Neural cell (in vitro differentiated cells): ENCODE measurements around the gene CXXC4. TPM values are rescaled to one million over a fixed set of nuclear protein-coding genes. Genes with fewer than 3 reads are reported as not detected.

Experiments used
- H2AFZ ChIP-seq: fragments of 200-600, 300-800 bp; sonication (generic), shearing (Covaris generic); 2 replicates; pipeline ENCODE4 v1.6.0; 2014; ENCODE audit warnings: low read depth, mild to moderate bottlenecking, antibody characterized with exemption, low read length, moderate library complexity
- H3F3A ChIP-seq: fragments of 200-600 bp; shearing (Covaris generic); 2 replicates; pipeline ENCODE4 v1.6.1; 2016; ENCODE audit warnings: mild to moderate bottlenecking, moderate library complexity, mixed read lengths, antibody characterized with exemption, low read length; ENCODE audit not compliant: insufficient read depth, poor library complexity, severe bottlenecking
- H3K27ac ChIP-seq: fragments of 200-600, 300-800 bp; sonication (generic), shearing (Covaris generic); 2 replicates; pipeline ENCODE4 v1.5.1; 2014; ENCODE audit warnings: mild to moderate bottlenecking, low read length, moderate library complexity
- H3K27me3 ChIP-seq: fragments of 300-800, 200-600 bp; sonication (generic), shearing (Covaris generic); 2 replicates; pipeline ENCODE4 v1.6.0; 2014; ENCODE audit warnings: mild to moderate bottlenecking, low read depth, low read length, moderate library complexity; ENCODE audit not compliant: insufficient read depth
- H3K36me3 ChIP-seq: fragments of 300-800, 200-600 bp; sonication (generic), shearing (Covaris generic); 2 replicates; pipeline ENCODE4 v1.5.1; 2014; ENCODE audit warnings: mild to moderate bottlenecking, antibody characterized with exemption, low read length, moderate library complexity; ENCODE audit not compliant: insufficient read depth
- H3K4me2 ChIP-seq: fragments of 300-800, 200-600 bp; sonication (generic), shearing (Covaris generic); 2 replicates; pipeline ENCODE4 v1.6.0; 2014; ENCODE audit warnings: mild to moderate bottlenecking, low read length
- H3K4me3 ChIP-seq: fragments of 300-800, 200-600 bp; sonication (generic), shearing (Covaris generic); 2 replicates; pipeline ENCODE4 v1.5.1; 2014; ENCODE audit warnings: mild to moderate bottlenecking, low read length, moderate library complexity
- H3K79me2 ChIP-seq: fragments of 200-600 bp; shearing (Covaris generic); replicated peaks from 2 replicates; pipeline ENCODE4 v1.6.0; 2014; ENCODE audit warnings: mild to moderate bottlenecking, low read length, moderate library complexity; ENCODE audit not compliant: insufficient read depth
- H3K9ac ChIP-seq: fragments of 300-800, 200-600 bp; sonication (generic), shearing (Covaris generic); 2 replicates; pipeline ENCODE4 v1.6.1; 2016; ENCODE audit warnings: mild to moderate bottlenecking, low read length, mixed read lengths
- H3K9me2 ChIP-seq: fragments of 200-600 bp; shearing (Covaris generic); 2 replicates; pipeline ENCODE4 v1.6.1; 2016; ENCODE audit warnings: mild to moderate bottlenecking, low read length, mixed read lengths; ENCODE audit not compliant: insufficient read depth
- H3K9me3 ChIP-seq: fragments of 200-600, 300-800 bp; sonication (generic), shearing (Covaris generic); 2 replicates; pipeline ENCODE4 v1.6.1; 2016; ENCODE audit warnings: mild to moderate bottlenecking, mixed run types, low read length, moderate library complexity, mixed read lengths
- H4K20me1 ChIP-seq: fragments of 200-600 bp; shearing (Covaris generic); 2 replicates; pipeline ENCODE4 v1.6.1; 2016; ENCODE audit warnings: mild to moderate bottlenecking, mixed run types; ENCODE audit not compliant: insufficient read depth
- EP300 ChIP-seq: fragments of 450-650 bp; conservative IDR thresholded peaks from 2 replicates; pipeline ENCODE4 v1.6.1; 2014; ENCODE audit warnings: antibody characterized with exemption, mild to moderate bottlenecking, moderate library complexity; ENCODE audit not compliant: poor library complexity, severe bottlenecking
- EZH2 ChIP-seq: fragments of 200-600, 300-800 bp; shearing (Covaris generic), sonication (generic); IDR thresholded peaks from 2 replicates; pipeline ENCODE4 v1.6.1; 2014; ENCODE audit warnings: antibody characterized with exemption, low read length, borderline replicate concordance, mild to moderate bottlenecking; ENCODE audit not compliant: insufficient read depth, poor library complexity, severe bottlenecking
- MXI1 ChIP-seq: fragments of 450-650 bp; conservative IDR thresholded peaks from 2 replicates; pipeline ENCODE4 v1.6.1; 2014; ENCODE audit warnings: antibody characterized with exemption, mild to moderate bottlenecking; ENCODE audit not compliant: poor library complexity, severe bottlenecking
- POLR2AphosphoS5 ChIP-seq: IDR thresholded peaks from 2 replicates; pipeline ENCODE4 v1.6.1; 2012
- RAD21 ChIP-seq: fragments of 450-650 bp; conservative IDR thresholded peaks from 2 replicates; pipeline ENCODE4 v1.6.1; 2014; ENCODE audit warnings: antibody characterized with exemption, mild to moderate bottlenecking, moderate library complexity
- SMC3 ChIP-seq: fragments of 450-650 bp; conservative IDR thresholded peaks from 2 replicates; pipeline ENCODE4 v1.6.1; 2014; ENCODE audit warnings: antibody characterized with exemption, mild to moderate bottlenecking, moderate library complexity; ENCODE audit not compliant: poor library complexity
- TAF1 ChIP-seq: IDR thresholded peaks from 2 replicates; pipeline ENCODE4 v1.6.1; 2012; ENCODE audit warnings: low read depth
- polyA plus RNA-seq: library from polyadenylated mRNA; depleted of rRNA; stranded (reverse); fragments of >200 nt; gene quantifications from 2 replicates; pipeline ENCODE4 v1.2.3, GENCODE V29; 2014
- TF ChIP-seq, protein P1 (sequence below): IDR thresholded peaks from 2 replicates; pipeline ENCODE4 v1.6.1; 2012; ENCODE audit warnings: borderline replicate concordance
- TF ChIP-seq, protein P2 (sequence below): fragments of 450-650 bp; IDR thresholded peaks from 2 replicates; pipeline ENCODE4 v1.5.1; 2014; ENCODE audit warnings: antibody characterized with exemption, mild to moderate bottlenecking, moderate library complexity; ENCODE audit not compliant: poor library complexity, severe bottlenecking

CXXC4 gene
- polyA plus RNA-seq, 1 donor from 2014 or later: 127 TPM

DNA sequence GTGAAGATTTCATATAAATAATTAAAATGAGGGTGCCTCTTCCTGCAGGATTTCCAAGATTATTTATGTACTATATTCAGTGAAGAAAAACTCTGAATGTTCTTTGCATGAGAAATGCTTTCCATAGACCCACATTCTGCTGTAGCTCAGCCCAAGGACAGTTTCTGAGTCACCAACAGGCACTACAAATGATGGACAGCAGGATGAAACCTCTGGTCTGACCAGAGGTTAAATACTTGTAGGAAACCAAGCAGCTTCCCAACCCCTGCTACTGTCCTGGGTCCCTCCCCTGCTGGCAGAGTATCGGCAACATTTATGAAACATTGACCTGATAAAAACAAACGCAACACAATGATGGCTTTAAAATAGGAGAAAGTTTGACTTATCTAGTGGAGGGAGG is 73.1 kb downstream of the CXXC4 start:
- H2AFZ ChIP-seq: no peak overlapping the region
- no peaks in the 10 kb centered on the region for H3K36me3 ChIP-seq
- H3K9me2 ChIP-seq: no peaks in the 10 kb centered on the region
- H3K9ac ChIP-seq: peak overlapping the region; percentile 67
- H4K20me1 ChIP-seq: no peaks in the 10 kb centered on the region
- H3K4me3 ChIP-seq: peak overlapping the region; percentile 60
- TF ChIP-seq, protein P1, sequence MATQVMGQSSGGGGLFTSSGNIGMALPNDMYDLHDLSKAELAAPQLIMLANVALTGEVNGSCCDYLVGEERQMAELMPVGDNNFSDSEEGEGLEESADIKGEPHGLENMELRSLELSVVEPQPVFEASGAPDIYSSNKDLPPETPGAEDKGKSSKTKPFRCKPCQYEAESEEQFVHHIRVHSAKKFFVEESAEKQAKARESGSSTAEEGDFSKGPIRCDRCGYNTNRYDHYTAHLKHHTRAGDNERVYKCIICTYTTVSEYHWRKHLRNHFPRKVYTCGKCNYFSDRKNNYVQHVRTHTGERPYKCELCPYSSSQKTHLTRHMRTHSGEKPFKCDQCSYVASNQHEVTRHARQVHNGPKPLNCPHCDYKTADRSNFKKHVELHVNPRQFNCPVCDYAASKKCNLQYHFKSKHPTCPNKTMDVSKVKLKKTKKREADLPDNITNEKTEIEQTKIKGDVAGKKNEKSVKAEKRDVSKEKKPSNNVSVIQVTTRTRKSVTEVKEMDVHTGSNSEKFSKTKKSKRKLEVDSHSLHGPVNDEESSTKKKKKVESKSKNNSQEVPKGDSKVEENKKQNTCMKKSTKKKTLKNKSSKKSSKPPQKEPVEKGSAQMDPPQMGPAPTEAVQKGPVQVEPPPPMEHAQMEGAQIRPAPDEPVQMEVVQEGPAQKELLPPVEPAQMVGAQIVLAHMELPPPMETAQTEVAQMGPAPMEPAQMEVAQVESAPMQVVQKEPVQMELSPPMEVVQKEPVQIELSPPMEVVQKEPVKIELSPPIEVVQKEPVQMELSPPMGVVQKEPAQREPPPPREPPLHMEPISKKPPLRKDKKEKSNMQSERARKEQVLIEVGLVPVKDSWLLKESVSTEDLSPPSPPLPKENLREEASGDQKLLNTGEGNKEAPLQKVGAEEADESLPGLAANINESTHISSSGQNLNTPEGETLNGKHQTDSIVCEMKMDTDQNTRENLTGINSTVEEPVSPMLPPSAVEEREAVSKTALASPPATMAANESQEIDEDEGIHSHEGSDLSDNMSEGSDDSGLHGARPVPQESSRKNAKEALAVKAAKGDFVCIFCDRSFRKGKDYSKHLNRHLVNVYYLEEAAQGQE: no peak
- TF ChIP-seq EP300: no peak
- TF ChIP-seq, protein P2, sequence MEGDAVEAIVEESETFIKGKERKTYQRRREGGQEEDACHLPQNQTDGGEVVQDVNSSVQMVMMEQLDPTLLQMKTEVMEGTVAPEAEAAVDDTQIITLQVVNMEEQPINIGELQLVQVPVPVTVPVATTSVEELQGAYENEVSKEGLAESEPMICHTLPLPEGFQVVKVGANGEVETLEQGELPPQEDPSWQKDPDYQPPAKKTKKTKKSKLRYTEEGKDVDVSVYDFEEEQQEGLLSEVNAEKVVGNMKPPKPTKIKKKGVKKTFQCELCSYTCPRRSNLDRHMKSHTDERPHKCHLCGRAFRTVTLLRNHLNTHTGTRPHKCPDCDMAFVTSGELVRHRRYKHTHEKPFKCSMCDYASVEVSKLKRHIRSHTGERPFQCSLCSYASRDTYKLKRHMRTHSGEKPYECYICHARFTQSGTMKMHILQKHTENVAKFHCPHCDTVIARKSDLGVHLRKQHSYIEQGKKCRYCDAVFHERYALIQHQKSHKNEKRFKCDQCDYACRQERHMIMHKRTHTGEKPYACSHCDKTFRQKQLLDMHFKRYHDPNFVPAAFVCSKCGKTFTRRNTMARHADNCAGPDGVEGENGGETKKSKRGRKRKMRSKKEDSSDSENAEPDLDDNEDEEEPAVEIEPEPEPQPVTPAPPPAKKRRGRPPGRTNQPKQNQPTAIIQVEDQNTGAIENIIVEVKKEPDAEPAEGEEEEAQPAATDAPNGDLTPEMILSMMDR: no peak
- no peak for TF ChIP-seq MXI1
- TF ChIP-seq EZH2: no peak
- no peak for TF ChIP-seq POLR2AphosphoS5
- no peak for TF ChIP-seq RAD21
- TF ChIP-seq SMC3: no peak
- no peak for TF ChIP-seq TAF1
- no peaks in the 10 kb centered on the region for H3K9me3 ChIP-seq
- H3F3A ChIP-seq: peaks cover 29% of the 10 kb centered on the region
- no peaks in the 10 kb centered on the region for H3K79me2 ChIP-seq
- H3K27ac ChIP-seq: peak overlapping the region; percentile 92
- H3K4me2 ChIP-seq: peak overlapping the region; percentile 60
- no peaks in the 10 kb centered on the region for H3K27me3 ChIP-seq

DNA sequence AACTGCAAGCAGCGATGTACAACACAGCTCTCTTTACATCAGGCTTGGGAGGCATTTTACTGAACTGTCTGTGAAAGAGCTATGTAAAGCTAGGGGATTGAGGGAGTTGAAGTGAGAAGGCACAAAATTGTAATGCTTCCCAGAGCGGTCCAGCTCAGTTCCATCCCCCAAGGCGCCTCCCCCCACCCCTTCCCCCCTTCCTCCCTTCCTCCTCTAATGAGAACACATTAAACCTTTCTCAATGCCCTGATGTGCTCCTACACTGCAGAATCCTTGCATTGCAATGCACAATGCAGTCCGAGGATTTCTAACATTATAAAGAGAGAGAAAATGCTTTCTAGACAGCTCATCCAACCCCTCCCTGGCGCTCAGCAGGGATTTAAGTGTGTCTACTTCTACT is 73.9 kb downstream of the CXXC4 start:
- Histone ChIP-seq H3K9me3 (no peaks in the 10 kb centered on the region), H3K4me2 (peak overlapping the region; percentile 98), H3K36me3 (no peaks in the 10 kb centered on the region), H4K20me1 (no peaks in the 10 kb centered on the region), H3F3A (peaks cover 29% of the 10 kb centered on the region), H3K9me2 (no peaks in the 10 kb centered on the region), H2AFZ (peak overlapping the region; percentile 6), H3K9ac (peak overlapping the region; percentile 67), H3K27ac (peak overlapping the region; percentile 92), H3K4me3 (peak overlapping the region; percentile 60), H3K79me2 (no peaks in the 10 kb centered on the region), H3K27me3 (no peaks in the 10 kb centered on the region)
- TF ChIP-seq, protein P1: no peak
- peak; percentile 55 for TF ChIP-seq POLR2AphosphoS5
